Measurements from ENCODE around the gene TSPAN17. TPM values are rescaled to one million over a fixed set of nuclear protein-coding genes. Genes with fewer than 3 reads are reported as not detected.
A peak's percentile ranks its signal among the peaks of the same experiment; 100 is the strongest.
"Not testable (repeated sequence)": the region's sequence is repeated elsewhere in the genome, so short reads cannot be mapped to it uniquely, and the experiment has no call there.

The TSPAN17 gene
- polyA plus RNA-seq (2013, experiment 1 of 2), result 37.2 TPM
- polyA plus RNA-seq (2013, experiment 2 of 2), result 39.4 TPM

GRCh38 chr5:176647030-176647842 lies at the start of gene TSPAN17:
Gene TSPAN17, plus strand, starts transcription at chr5:176647484. Its CDS starts 132 bp downstream, at chr5:176647616.
- peak within 1 kb of the TSS in 1 of 2 experiments; percentile 94 for H3K14ac ChIP-seq (ENCODE audit: low read length in 2 of 2)
- DNase-seq, result peak; percentile 98
- H4K8ac ChIP-seq (ENCODE audit: low read length), result peak within 1 kb of the TSS; percentile 99
- peak within 1 kb of the TSS; percentile 20 for H2BK5ac ChIP-seq (ENCODE audit: low read depth, low read length, poor library complexity, severe bottlenecking)
- peak within 1 kb of the TSS; percentile 95 for H3K9ac ChIP-seq (ENCODE audit: low read length)
- peaks cover 0 to 12% of the 10 kb centered on the region in 2 experiments for H3K36me3 ChIP-seq (ENCODE audit: control insufficient read depth in 1 of 2, insufficient read depth in 2 of 2, low read depth in 1 of 2, low read length in 2 of 2)
- peak within 1 kb of the TSS; percentile 49 for H3K27ac ChIP-seq (ENCODE audit: low read length, poor library complexity, severe bottlenecking)
- H2BK120ac ChIP-seq (ENCODE audit: low read depth, low read length), result no peak within 1 kb of the TSS
- peak within 1 kb of the TSS; percentile 80 for H4K91ac ChIP-seq (ENCODE audit: low read length)
- under 1% methylated on average over 51 of the region's 63 CpGs for WGBS
- peak within 1 kb of the TSS in 1 of 2 experiments; percentile 61 for H2BK12ac ChIP-seq (ENCODE audit: low read length in 2 of 2)
- H3K27me3 ChIP-seq (ENCODE audit: control insufficient read depth in 1 of 2, insufficient read depth in 1 of 2, low read length in 2 of 2), result no peaks in the 10 kb centered on the region
- H3K18ac ChIP-seq (ENCODE audit: low read depth in 1 of 2, low read length in 2 of 2), result peak within 1 kb of the TSS; percentile 85 to 86
- peak within 1 kb of the TSS; percentile 89 for H2AFZ ChIP-seq (ENCODE audit: low read depth, low read length)
- H3K23ac ChIP-seq (ENCODE audit: low read length in 2 of 2), result peak within 1 kb of the TSS in 1 of 2 experiments; percentile 46
- peak within 1 kb of the TSS; percentile 81 for H2AK5ac ChIP-seq (ENCODE audit: low read length, severe bottlenecking)
- peak within 1 kb of the TSS; percentile 73 to 95 for H3K4ac ChIP-seq (ENCODE audit: low read depth in 1 of 2, low read length in 2 of 2)
- peak within 1 kb of the TSS; percentile 87 for H3K4me2 ChIP-seq (ENCODE audit: low read length, poor library complexity, severe bottlenecking)
- no peaks in the 10 kb centered on the region for H3K9me3 ChIP-seq (ENCODE audit: control insufficient read depth, low read length)
- peaks cover 31% of the 10 kb centered on the region for H3K79me1 ChIP-seq (replicated peaks; ENCODE audit: low read length, poor library complexity, severe bottlenecking)
- H3K4me1 ChIP-seq (ENCODE audit: control insufficient read depth, insufficient read depth, low read depth, low read length), result peaks cover 33% of the 10 kb centered on the region
- H3K4me3 ChIP-seq (ENCODE audit: insufficient read depth in 1 of 2, low read depth in 1 of 2, low read length in 2 of 2), result peak within 1 kb of the TSS; percentile 77 to 93
- H2BK15ac ChIP-seq (ENCODE audit: low read depth, poor library complexity, severe bottlenecking), result peak within 1 kb of the TSS; percentile 86

GRCh38 chr5:176599749-176600430 lies 47.4 kb upstream of the TSPAN17 start:
- H2BK15ac ChIP-seq (ENCODE audit: low read depth, poor library complexity, severe bottlenecking); H3K9me3 ChIP-seq (ENCODE audit: control insufficient read depth, low read length); H2BK12ac ChIP-seq (ENCODE audit: low read length in 2 of 2); H2AFZ ChIP-seq (ENCODE audit: low read depth, low read length); H3K23ac ChIP-seq (ENCODE audit: low read length in 2 of 2); H3K4me2 ChIP-seq (ENCODE audit: low read length, poor library complexity, severe bottlenecking); H2BK5ac ChIP-seq (ENCODE audit: low read depth, low read length, poor library complexity, severe bottlenecking); H2BK120ac ChIP-seq (ENCODE audit: low read depth, low read length); H3K27ac ChIP-seq (ENCODE audit: low read length, poor library complexity, severe bottlenecking); H2AK5ac ChIP-seq (ENCODE audit: low read length, severe bottlenecking); H3K18ac ChIP-seq (ENCODE audit: low read depth in 1 of 2, low read length in 2 of 2); H3K9ac ChIP-seq (ENCODE audit: low read length); H3K4me3 ChIP-seq (ENCODE audit: insufficient read depth in 1 of 2, low read depth in 1 of 2, low read length in 2 of 2); H3K4ac ChIP-seq (ENCODE audit: low read depth in 1 of 2, low read length in 2 of 2); H3K14ac ChIP-seq (ENCODE audit: low read length in 2 of 2); H4K8ac ChIP-seq (ENCODE audit: low read length); H4K91ac ChIP-seq (ENCODE audit: low read length): not testable (repeated sequence)
- DNase-seq, result peak; percentile 23
- Histone ChIP-seq H3K79me1 (replicated peaks; ENCODE audit: low read length, poor library complexity, severe bottlenecking) (peaks cover 46% of the 10 kb centered on the region), H3K36me3 (ENCODE audit: control insufficient read depth in 1 of 2, insufficient read depth in 2 of 2, low read depth in 1 of 2, low read length in 2 of 2) (peaks cover 9 to 25% of the 10 kb centered on the region in 2 experiments), H3K4me1 (ENCODE audit: control insufficient read depth, insufficient read depth, low read depth, low read length) (peaks cover 20% of the 10 kb centered on the region), H3K27me3 (ENCODE audit: control insufficient read depth in 1 of 2, insufficient read depth in 1 of 2, low read length in 2 of 2) (peaks cover 0 to 16% of the 10 kb centered on the region in 2 experiments)
- WGBS, result 90% methylated on average over 19 of the region's 19 CpGs

- Histone ChIP-seq H2BK5ac (ENCODE audit: low read depth, low read length, poor library complexity, severe bottlenecking) (no peak overlapping the region), H3K4me2 (ENCODE audit: low read length, poor library complexity, severe bottlenecking) (no peak overlapping the region), H2BK12ac (ENCODE audit: low read length in 2 of 2) (no peak overlapping the region), H2BK15ac (ENCODE audit: low read depth, poor library complexity, severe bottlenecking) (no peak overlapping the region), H3K4me3 (ENCODE audit: insufficient read depth in 1 of 2, low read depth in 1 of 2, low read length in 2 of 2) (no peak overlapping the region), H3K4me1 (ENCODE audit: control insufficient read depth, insufficient read depth, low read depth, low read length) (peaks cover 18% of the 10 kb centered on the region), H4K91ac (ENCODE audit: low read length) (no peak overlapping the region), H2AFZ (ENCODE audit: low read depth, low read length) (no peak overlapping the region), H2AK5ac (ENCODE audit: low read length, severe bottlenecking) (no peak overlapping the region), H3K9me3 (ENCODE audit: control insufficient read depth, low read length) (no peaks in the 10 kb centered on the region), H2BK120ac (ENCODE audit: low read depth, low read length) (no peak overlapping the region), H3K27ac (ENCODE audit: low read length, poor library complexity, severe bottlenecking) (no peak overlapping the region), H3K9ac (ENCODE audit: low read length) (no peak overlapping the region), H3K14ac (ENCODE audit: low read length in 2 of 2) (peak overlapping the region in 1 of 2 experiments; percentile 77), H3K4ac (ENCODE audit: low read depth in 1 of 2, low read length in 2 of 2) (no peak overlapping the region), H3K79me1 (replicated peaks; ENCODE audit: low read length, poor library complexity, severe bottlenecking) (peaks cover 51% of the 10 kb centered on the region), H3K27me3 (ENCODE audit: control insufficient read depth in 1 of 2, insufficient read depth in 1 of 2, low read length in 2 of 2) (peaks cover 0 to 13% of the 10 kb centered on the region in 2 experiments), H4K8ac (ENCODE audit: low read length) (no peak overlapping the region), H3K36me3 (ENCODE audit: control insufficient read depth in 1 of 2, insufficient read depth in 2 of 2, low read depth in 1 of 2, low read length in 2 of 2) (peaks cover 9 to 26% of the 10 kb centered on the region in 2 experiments), H3K18ac (ENCODE audit: low read depth in 1 of 2, low read length in 2 of 2) (no peak overlapping the region), H3K23ac (ENCODE audit: low read length in 2 of 2) (no peak overlapping the region)
- 86% methylated on average over 12 of the region's 12 CpGs for WGBS
- no peak for DNase-seq
These were observed 45.3 kb upstream of the TSPAN17 start for GRCh38 chr5:176601901-176602482.

Data from mesenchymal stem cell (in vitro differentiated cells and primary cell).